ENCODE data around the gene ARPP19.

DNA sequence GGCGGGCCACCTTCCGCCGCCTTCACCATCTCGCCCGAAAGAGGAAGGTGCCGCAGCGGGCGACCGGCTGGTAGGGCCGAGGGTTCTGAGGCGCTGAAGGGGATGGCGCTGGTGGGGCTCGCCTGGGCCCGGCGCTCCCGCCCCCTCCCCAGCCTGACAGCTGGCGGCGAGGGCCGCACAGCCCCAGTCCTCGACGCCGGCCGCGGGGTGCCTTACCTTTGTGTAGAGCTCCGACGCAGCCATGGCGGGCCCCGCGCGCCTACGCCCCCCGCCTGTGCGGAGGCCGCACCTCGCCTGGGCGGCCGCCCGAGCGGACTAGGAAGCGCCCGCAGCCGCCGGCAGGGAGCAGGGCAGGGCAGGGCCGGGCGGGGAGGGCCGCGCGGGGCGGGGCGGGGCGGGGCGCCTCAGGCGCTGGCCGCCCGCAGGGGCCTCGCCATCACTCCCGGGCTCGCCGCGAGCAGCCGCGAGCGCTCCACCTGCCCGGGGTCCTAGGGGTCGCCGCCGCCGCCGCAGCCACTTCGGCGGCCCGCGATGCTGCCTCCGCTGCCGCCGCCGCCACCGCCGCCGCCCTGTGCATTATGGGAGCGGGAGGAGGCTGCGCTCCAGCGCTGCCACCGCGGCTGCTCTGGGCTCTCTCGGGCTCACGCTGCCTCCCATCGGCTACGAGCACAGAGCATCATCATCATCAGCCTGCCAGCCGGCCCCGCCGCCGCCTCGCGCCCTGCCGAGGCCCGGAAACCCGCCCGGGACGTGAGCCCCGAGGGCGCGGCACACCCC lies 40.1 kb downstream of the ARPP19 start, which contains the start of gene MYO5A:
- TF ChIP-seq, protein P1, sequence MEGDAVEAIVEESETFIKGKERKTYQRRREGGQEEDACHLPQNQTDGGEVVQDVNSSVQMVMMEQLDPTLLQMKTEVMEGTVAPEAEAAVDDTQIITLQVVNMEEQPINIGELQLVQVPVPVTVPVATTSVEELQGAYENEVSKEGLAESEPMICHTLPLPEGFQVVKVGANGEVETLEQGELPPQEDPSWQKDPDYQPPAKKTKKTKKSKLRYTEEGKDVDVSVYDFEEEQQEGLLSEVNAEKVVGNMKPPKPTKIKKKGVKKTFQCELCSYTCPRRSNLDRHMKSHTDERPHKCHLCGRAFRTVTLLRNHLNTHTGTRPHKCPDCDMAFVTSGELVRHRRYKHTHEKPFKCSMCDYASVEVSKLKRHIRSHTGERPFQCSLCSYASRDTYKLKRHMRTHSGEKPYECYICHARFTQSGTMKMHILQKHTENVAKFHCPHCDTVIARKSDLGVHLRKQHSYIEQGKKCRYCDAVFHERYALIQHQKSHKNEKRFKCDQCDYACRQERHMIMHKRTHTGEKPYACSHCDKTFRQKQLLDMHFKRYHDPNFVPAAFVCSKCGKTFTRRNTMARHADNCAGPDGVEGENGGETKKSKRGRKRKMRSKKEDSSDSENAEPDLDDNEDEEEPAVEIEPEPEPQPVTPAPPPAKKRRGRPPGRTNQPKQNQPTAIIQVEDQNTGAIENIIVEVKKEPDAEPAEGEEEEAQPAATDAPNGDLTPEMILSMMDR (conservative IDR thresholded peaks at IDR 0.05; ENCODE audit: low read length) = 0 out of 2 replicates have a peak, but pooled peaks have one; percentile 27
- TF ChIP-seq EZH2phosphoT487 (IDR thresholded peaks at IDR 0.05; ENCODE audit: borderline replicate concordance, low read depth, low read length) = no peak
